Measurements from ENCODE around the gene APBB1.

The APBB1 gene

GRCh38 chr11:6389905-6390717 lies 28.8 kb downstream of the APBB1 start, which contains the start of gene SMPD1:
Gene SMPD1, plus strand, starts transcription at chr11:6390474. Its CDS starts 125 bp downstream, at chr11:6390599.
- DNase-seq, result peak; percentile 89 to 94

GRCh38 chr11:6388748-6389147 lies 30.1 kb downstream of the APBB1 start:
- no peak for DNase-seq

- DNase-seq, result no peak
Observed at GRCh38 chr11:6387811-6388599, 30.9 kb downstream of the APBB1 start.

- DNase-seq, result no peak
Observed at GRCh38 chr11:6385046-6385777, 33.7 kb downstream of the APBB1 start.

GRCh38 chr11:6378640-6378989 lies 40.3 kb downstream of the APBB1 start:
- DNase-seq, result no peak

- peak; percentile 36 to 38 for DNase-seq
Observed at GRCh38 chr11:6377902-6378639, 40.8 kb downstream of the APBB1 start.

GRCh38 chr11:6371825-6372224 lies 47.1 kb downstream of the APBB1 start:
- no peak for DNase-seq

- no peak for DNase-seq
Observed at GRCh38 chr11:6365659-6366058, 53.2 kb downstream of the APBB1 start.

- DNase-seq, result peak; percentile 71 to 84
Observed at GRCh38 chr11:6362873-6363678, 55.8 kb downstream of the APBB1 start.

- DNase-seq, result no peak
Observed at GRCh38 chr11:6362185-6362872, 56.6 kb downstream of the APBB1 start.

GRCh38 chr11:6360183-6360582 lies 58.7 kb downstream of the APBB1 start:
- peak; percentile 13 to 21 for DNase-seq

GRCh38 chr11:6357222-6357621 lies 61.7 kb downstream of the APBB1 start:
- DNase-seq, result peak; percentile 85 to 97

- no peak for DNase-seq
Observed at GRCh38 chr11:6356503-6357055, 62.3 kb downstream of the APBB1 start.

GRCh38 chr11:6354651-6355485 lies 64.0 kb downstream of the APBB1 start:
- no peak for DNase-seq

- peak; percentile 11 to 73 for DNase-seq
Observed at GRCh38 chr11:6353367-6353987, 65.4 kb downstream of the APBB1 start.

GRCh38 chr11:6351782-6352382 lies 67.0 kb downstream of the APBB1 start:
- DNase-seq, result no peak

GRCh38 chr11:6350486-6350885 lies 68.4 kb downstream of the APBB1 start:
- no peak for DNase-seq

GRCh38 chr11:6350043-6350442 lies 68.9 kb downstream of the APBB1 start:
- no peak for DNase-seq

GRCh38 chr11:6345366-6345765 lies 73.5 kb downstream of the APBB1 start:
- DNase-seq, result no peak

Measured in inflammatory macrophage treated with lipopolysaccharide for 1 hour (primary cell).